HCT116 (cell line): ENCODE data around the gene NAALADL2.

Experiments used
- CTCF ChIP-seq, 3 experiments: fragments of 200-600 bp in 1 of 3; sonication (generic) in 1 of 3; IDR thresholded peaks in 2 of 3; conservative IDR thresholded peaks in 1 of 3; 2 replicates each; pipeline ENCODE4 v1.5.1; 2012 to 2017; ENCODE audit warnings: low read depth in 2 of 3, low read length in 2 of 3, antibody characterized with exemption in 1 of 3, borderline replicate concordance in 1 of 3, control low read depth in 1 of 3, mild to moderate bottlenecking in 1 of 3, mixed read lengths in 1 of 3, mixed run types in 1 of 3, moderate library complexity in 1 of 3; ENCODE audit not compliant: insufficient read depth in 1 of 3
- EZH2 ChIP-seq: fragments of 200-600 bp; sonication (generic); IDR thresholded peaks from 2 replicates; pipeline ENCODE4 v1.6.1; 2017; ENCODE audit warnings: antibody characterized with exemption, mixed run types
- POLR2A ChIP-seq: IDR thresholded peaks from 2 replicates; pipeline ENCODE4 v1.7.0; 2011; ENCODE audit warnings: borderline replicate concordance; ENCODE audit not compliant: insufficient read depth, insufficient read length; ENCODE audit errors: extremely low read depth
- RAD21 ChIP-seq: IDR thresholded peaks from 2 replicates; pipeline ENCODE4 v1.6.1; 2012; ENCODE audit warnings: low read depth, mild to moderate bottlenecking
- REST ChIP-seq: IDR thresholded peaks from 2 replicates; pipeline ENCODE4 v1.6.1; 2012; ENCODE audit warnings: low read depth
- TCF7L2 ChIP-seq: IDR thresholded peaks from 2 replicates; pipeline ENCODE4 v1.7.0; 2011; ENCODE audit warnings: borderline replicate concordance, inconsistent platforms; ENCODE audit not compliant: insufficient read depth, insufficient read length; ENCODE audit errors: extremely low read depth
- YY1 ChIP-seq: IDR thresholded peaks from 2 replicates; pipeline ENCODE4 v1.6.1; 2011; ENCODE audit warnings: low read length, low read depth, moderate library complexity, mild to moderate bottlenecking; ENCODE audit not compliant: insufficient replicate concordance; ENCODE audit errors: extremely low read depth
- ZFX ChIP-seq: fragments of 450-650 bp; IDR thresholded peaks from 2 replicates; pipeline ENCODE4 v1.6.1; 2017
- ZNF274 ChIP-seq: fragments of 200-500 bp; sonication (Bioruptor generic); IDR thresholded peaks from 2 replicates; pipeline ENCODE4 v1.6.1; 2014; ENCODE audit warnings: mild to moderate bottlenecking, low read depth, low read length, inconsistent platforms

GRCh38 chr3:175662815-175663214, 803.7 kb downstream of the NAALADL2 start:
- TF ChIP-seq POLR2A, result no peak
- no peak for TF ChIP-seq CTCF (IDR thresholded peaks at IDR 0.05 in 2 of 3, conservative IDR thresholded peaks at IDR 0.05 in 1 of 3; ENCODE audit: borderline replicate concordance in 1 of 3, insufficient read depth in 1 of 3, low read depth in 2 of 3, low read length in 2 of 3)
- no peak for TF ChIP-seq ZNF274
- no peak for TF ChIP-seq ZFX
- no peak for TF ChIP-seq TCF7L2
- TF ChIP-seq RAD21, result no peak
- TF ChIP-seq YY1, result no peak
- no peak for TF ChIP-seq REST
- TF ChIP-seq EZH2, result no peak
